RWPE1 (cell line): Measurements from ENCODE around the gene DBNDD2.

Experiments
- CTCF ChIA-PET: fragments of 350-600 bp; sonication (Branson Sonifier 250); formaldehyde crosslinking; extraction: SDS; loops from one replicate; lab custom pipeline; 2021; lab: Yijun Ruan, JAX
- POLR2A ChIA-PET: fragments of 400-600 bp; formaldehyde crosslinking; extraction: SDS; loops from one replicate; lab custom pipeline; 2020; ENCODE audit warnings: antibody characterized with exemption; ENCODE audit not compliant: low non-redundant PET; lab: Yijun Ruan, JAX
- DNase-seq: peaks from one replicate; pipeline ENCODE4 v3.0.0; 2012; ENCODE audit warnings: low spot score
- H3K27ac ChIP-seq: fragments of 450-650 bp; 2 replicates; pipeline ENCODE4 v1.5.1; 2017
- CTCF ChIP-seq: fragments of 450-650 bp; conservative IDR thresholded peaks from 2 replicates; pipeline ENCODE4 v1.5.1; 2017; ENCODE audit warnings: low read depth, mild to moderate bottlenecking

The DBNDD2 gene

GRCh38 chr20:45374101-45374467 is 34.0 kb upstream of the DBNDD2 start:
- ChIA-PET POLR2A (interaction anchor here (0.6 kb wide), 1 partner anchor 61 kb away, joined by 3 read pairs; no protein-coding TSS in a partner anchor), CTCF (interaction anchor here (0.6 to 6.3 kb wide), 35 partner anchors 9 to 422 kb away, joined by 3 to 62 read pairs (median 5); partner anchors contain the start of genes DBNDD2, PIGT, RBPJL and SYS1)

GRCh38 chr20:45374966-45375365 is 33.1 kb upstream of the DBNDD2 start:
- TF ChIP-seq CTCF = no peak
- POLR2A ChIA-PET = no interaction called here
- CTCF ChIA-PET = interaction anchor here (0.6 to 6.3 kb wide), 5 partner anchors 12 to 420 kb away, joined by 3 to 62 read pairs (median 5); partner anchors contain the start of gene SYS1
- no peak for DNase-seq
- no peak overlapping the region for H3K27ac ChIP-seq

More at GRCh38 chr20:45374101-45374467, 34.0 kb upstream of the DBNDD2 start:
- DNase-seq = no peak
- peak; percentile 35 for TF ChIP-seq CTCF
- H3K27ac ChIP-seq = peak overlapping the region; percentile 51

GRCh38 chr20:45377269-45377668 is 30.8 kb upstream of the DBNDD2 start:
- ChIA-PET CTCF (interaction anchor here (0.7 to 6.3 kb wide), 5 partner anchors 14 to 394 kb away, joined by 3 to 62 read pairs (median 5); partner anchors contain the start of gene SYS1), POLR2A (no interaction called here)
- DNase-seq = no peak
- no peak for TF ChIP-seq CTCF
- no peak overlapping the region for H3K27ac ChIP-seq

GRCh38 chr20:45378191-45378590 is 29.9 kb upstream of the DBNDD2 start, which contains the start of gene TP53TG5:
Gene TP53TG5, minus strand, starts transcription at chr20:45378325. Its CDS starts 89 bp downstream, at chr20:45378236.
- CTCF ChIA-PET = no interaction called here
- POLR2A ChIA-PET = no interaction called here

GRCh38 chr20:45387274-45387673 is 20.8 kb upstream of the DBNDD2 start:
- no peak for TF ChIP-seq CTCF
- DNase-seq = no peak
- CTCF ChIA-PET = interaction anchor here (1.5 kb wide), 1 partner anchor 14 kb away, joined by 8 read pairs; no protein-coding TSS in a partner anchor
- H3K27ac ChIP-seq = no peak overlapping the region
- POLR2A ChIA-PET = no interaction called here

More at GRCh38 chr20:45378191-45378590, 29.9 kb upstream of the DBNDD2 start, which contains the start of gene TP53TG5:
- no peak for TF ChIP-seq CTCF
- no peak within 1 kb of the TSS for H3K27ac ChIP-seq
- no peak for DNase-seq

GRCh38 chr20:45390931-45391330 is 17.2 kb upstream of the DBNDD2 start:
- DNase-seq = no peak
- ChIA-PET POLR2A (no interaction called here), CTCF (interaction anchor here (0.5 to 0.9 kb wide), 2 partner anchors 28 to 68 kb away, joined by 3 read pairs; partner anchors contain the start of gene SYS1)
- no peak overlapping the region for H3K27ac ChIP-seq
- TF ChIP-seq CTCF = no peak
